KMS-11 (cell line): ENCODE measurements around the gene CLN6.

Experiments
- H2AFZ ChIP-seq: fragments of 200-600 bp; sonication (generic); 2 replicates; pipeline ENCODE4 v1.6.1; 2016; ENCODE audit warnings: antibody characterized with exemption, mixed run types, low read depth
- H3K27ac ChIP-seq: fragments of 200-600 bp; sonication (generic); 2 replicates; pipeline ENCODE4 v1.6.1; 2016; ENCODE audit warnings: mild to moderate bottlenecking, mixed run types
- H3K27me3 ChIP-seq: fragments of 200-600 bp; sonication (generic); 2 replicates; pipeline ENCODE4 v1.6.1; 2017; ENCODE audit warnings: mild to moderate bottlenecking, low read depth, mixed run types, moderate library complexity; ENCODE audit not compliant: insufficient read depth
- H3K36me3 ChIP-seq: fragments of 200-600 bp; sonication (generic); 2 replicates; pipeline ENCODE4 v1.6.1; 2017; ENCODE audit warnings: mild to moderate bottlenecking, mixed run types; ENCODE audit not compliant: insufficient read depth
- H3K4me1 ChIP-seq: fragments of 200-600 bp; sonication (generic); 2 replicates; pipeline ENCODE4 v1.6.1; 2016; ENCODE audit warnings: mild to moderate bottlenecking, low read depth, mixed run types; ENCODE audit not compliant: poor library complexity, severe bottlenecking
- H3K4me2 ChIP-seq: fragments of 200-600 bp; sonication (generic); 2 replicates; pipeline ENCODE4 v1.7.0; 2016; ENCODE audit warnings: mild to moderate bottlenecking, mixed run types
- H3K4me3 ChIP-seq: fragments of 200-600 bp; sonication (generic); IDR thresholded peaks from 2 replicates; pipeline ENCODE4 v1.6.1; 2017; ENCODE audit warnings: low read depth, low read length, mixed read lengths; ENCODE audit not compliant: insufficient read depth
- H3K79me2 ChIP-seq: fragments of 200-600 bp; sonication (generic); 2 replicates; pipeline ENCODE4 v1.6.1; 2016; ENCODE audit warnings: low read depth, mixed run types; ENCODE audit not compliant: insufficient read depth
- H3K9ac ChIP-seq: fragments of 200-600 bp; sonication (generic); 2 replicates; pipeline ENCODE4 v1.6.1; 2016; ENCODE audit warnings: mild to moderate bottlenecking, mixed run types
- H4K20me1 ChIP-seq: fragments of 200-600 bp; sonication (generic); 2 replicates; pipeline ENCODE4 v1.6.1; 2016; ENCODE audit warnings: mild to moderate bottlenecking, mixed run types; ENCODE audit not compliant: insufficient read depth
- CTCF ChIP-seq: fragments of 200-600 bp; sonication (generic); conservative IDR thresholded peaks from 2 replicates; pipeline ENCODE4 v1.6.1; 2017; ENCODE audit warnings: low read depth, mild to moderate bottlenecking, antibody characterized with exemption, low read length, moderate library complexity, mixed read lengths

CLN6 gene

GRCh38 chr15:68272721-68273271, 43.3 kb upstream of the CLN6 start:
- Histone ChIP-seq H3K27ac (no peak overlapping the region), H3K36me3 (no peaks in the 10 kb centered on the region), H3K4me1 (peaks cover 9% of the 10 kb centered on the region), H3K4me2 (no peak overlapping the region), H3K79me2 (no peaks in the 10 kb centered on the region), H4K20me1 (no peaks in the 10 kb centered on the region), H2AFZ (no peak overlapping the region), H3K9ac (no peak overlapping the region), H3K4me3 (no peak overlapping the region), H3K27me3 (no peaks in the 10 kb centered on the region)
- TF ChIP-seq CTCF: no peak

DNA sequence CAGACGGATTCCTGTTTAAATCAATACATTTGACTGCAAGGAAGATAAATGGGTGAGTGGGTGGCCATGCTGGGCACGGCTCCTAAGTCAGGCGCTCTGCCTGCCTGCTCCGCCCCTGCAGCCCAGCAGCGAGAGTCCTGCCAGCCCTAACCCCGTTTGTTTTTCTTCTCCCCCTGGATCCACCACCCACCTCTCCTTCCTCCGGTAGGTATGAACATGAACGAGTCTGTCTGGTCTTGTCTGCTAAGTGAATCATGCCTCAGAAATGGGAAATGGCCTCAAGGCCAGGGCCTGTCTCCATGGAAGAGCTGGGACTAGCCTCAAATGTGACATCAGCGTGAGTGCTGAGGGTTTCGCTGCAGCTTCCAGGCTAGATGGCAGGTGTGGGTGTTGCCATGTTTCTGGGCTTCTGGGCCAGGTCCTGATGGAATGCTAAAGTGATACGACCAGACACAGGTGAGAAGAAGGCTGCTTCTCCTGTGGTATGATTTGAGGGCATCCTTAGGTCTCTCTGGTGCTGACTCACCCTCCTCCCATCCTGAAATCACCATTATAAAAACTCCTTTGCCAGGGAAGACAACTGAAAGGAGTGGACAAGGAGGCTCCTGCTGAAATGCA, 42.4 kb upstream of the CLN6 start:
- Histone ChIP-seq H3K4me3 (no peak overlapping the region), H3K4me1 (peaks cover 6% of the 10 kb centered on the region), H3K36me3 (no peaks in the 10 kb centered on the region), H4K20me1 (no peaks in the 10 kb centered on the region), H3K79me2 (no peaks in the 10 kb centered on the region), H3K27me3 (no peaks in the 10 kb centered on the region), H3K27ac (no peak overlapping the region), H3K9ac (no peak overlapping the region), H2AFZ (no peak overlapping the region), H3K4me2 (no peak overlapping the region)
- TF ChIP-seq CTCF: no peak

- no peaks in the 10 kb centered on the region for H3K79me2 ChIP-seq
- H3K4me2 ChIP-seq: no peak overlapping the region
- H3K36me3 ChIP-seq: no peaks in the 10 kb centered on the region; the same call in 1 of the 2 replicates
- no peak overlapping the region for H3K27ac ChIP-seq
- no peaks in the 10 kb centered on the region for H3K4me1 ChIP-seq
- no peaks in the 10 kb centered on the region for H3K27me3 ChIP-seq
- no peak overlapping the region for H3K4me3 ChIP-seq
- H2AFZ ChIP-seq: no peak overlapping the region
- H4K20me1 ChIP-seq: no peaks in the 10 kb centered on the region
- TF ChIP-seq CTCF: no peak
- H3K9ac ChIP-seq: no peak overlapping the region
Observed at GRCh38 chr15:68268405-68268804, 38.9 kb upstream of the CLN6 start.

DNA sequence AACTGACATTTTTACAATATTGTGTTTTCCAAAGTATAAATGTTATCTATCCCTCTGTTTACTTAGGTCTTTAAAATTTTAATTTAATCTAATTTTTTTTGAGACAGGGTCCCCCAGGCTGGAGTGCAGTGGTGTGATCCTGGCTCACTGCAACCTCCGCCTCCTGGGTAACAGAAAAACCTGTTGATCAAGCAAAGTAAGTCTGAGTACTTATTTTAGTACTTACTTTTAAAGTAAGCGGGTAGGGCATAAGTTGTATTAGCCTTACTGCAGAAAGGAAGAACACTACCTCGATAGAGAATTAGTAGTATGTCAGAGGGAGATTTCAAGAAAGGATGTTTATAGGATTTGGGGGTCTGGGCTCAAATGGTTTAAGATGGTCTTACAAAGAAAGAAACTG, 36.1 kb upstream of the CLN6 start:
- H3K36me3 ChIP-seq: no peaks in the 10 kb centered on the region; the same call in 1 of the 2 replicates
- H2AFZ ChIP-seq: no peak overlapping the region
- H3K27me3 ChIP-seq: no peaks in the 10 kb centered on the region
- H3K4me3 ChIP-seq: no peak overlapping the region
- TF ChIP-seq CTCF: no peak
- no peaks in the 10 kb centered on the region for H3K4me1 ChIP-seq
- no peaks in the 10 kb centered on the region for H4K20me1 ChIP-seq
- no peak overlapping the region for H3K9ac ChIP-seq
- no peaks in the 10 kb centered on the region for H3K79me2 ChIP-seq
- H3K4me2 ChIP-seq: no peak overlapping the region
- no peak overlapping the region for H3K27ac ChIP-seq
